ENCODE measurements around the gene CRACR2B. TPM values are rescaled to one million over a fixed set of nuclear protein-coding genes. Genes with fewer than 3 reads are reported as not detected.

The CRACR2B gene
- total and polyA plus RNA-seq, 2 of the 8 experiments (the other 6 are each of a cell fraction or from before 2014, with no cell fraction given) = 18.2 to 26.4 TPM

DNA sequence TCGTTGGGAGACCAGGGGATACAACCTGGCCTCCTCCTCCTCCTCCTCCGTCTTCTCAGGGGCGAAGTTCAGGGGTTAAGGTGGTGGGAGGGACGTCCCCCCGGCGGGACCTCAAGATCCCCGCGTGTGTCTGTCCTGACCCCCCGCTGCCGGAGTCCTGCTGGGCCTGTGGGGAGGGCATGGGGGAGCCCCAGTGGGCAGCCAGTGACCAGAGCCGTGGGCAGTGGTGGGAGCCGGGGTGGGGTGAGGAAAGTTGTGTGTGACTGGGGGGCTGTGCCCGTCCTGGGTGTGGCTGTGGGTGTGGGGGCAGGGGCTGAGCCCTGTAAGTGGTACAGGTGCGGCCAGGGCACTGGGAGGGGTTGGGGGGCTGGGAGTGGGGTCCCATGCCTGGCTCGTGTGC lies 25.0 kb downstream of the CRACR2B start (continued):
- TF ChIP-seq ZNF274 (IDR thresholded peaks at IDR 0.05; ENCODE audit: borderline replicate concordance, extremely low read depth, low read length) (no peak), GTF2F1 (IDR thresholded peaks at IDR 0.05; ENCODE audit: borderline replicate concordance, low read depth, low read length) (no peak), CBX5 (IDR thresholded peaks at IDR 0.05; ENCODE audit: low read depth, low read length) (no peak)

Measured in H1 (cell line).